GM18519 (cell line): ENCODE measurements around the gene DTNBP1.

Experiments
- ATAC-seq: cut with Tn5 transposase; IDR thresholded peaks from one replicate; pipeline ENCODE4 v1.9.1; 2021; ENCODE audit warnings: mild to moderate bottlenecking, moderate library complexity; ENCODE audit not compliant: unreplicated experiment, low FRiP score

Gene DTNBP1

DNA sequence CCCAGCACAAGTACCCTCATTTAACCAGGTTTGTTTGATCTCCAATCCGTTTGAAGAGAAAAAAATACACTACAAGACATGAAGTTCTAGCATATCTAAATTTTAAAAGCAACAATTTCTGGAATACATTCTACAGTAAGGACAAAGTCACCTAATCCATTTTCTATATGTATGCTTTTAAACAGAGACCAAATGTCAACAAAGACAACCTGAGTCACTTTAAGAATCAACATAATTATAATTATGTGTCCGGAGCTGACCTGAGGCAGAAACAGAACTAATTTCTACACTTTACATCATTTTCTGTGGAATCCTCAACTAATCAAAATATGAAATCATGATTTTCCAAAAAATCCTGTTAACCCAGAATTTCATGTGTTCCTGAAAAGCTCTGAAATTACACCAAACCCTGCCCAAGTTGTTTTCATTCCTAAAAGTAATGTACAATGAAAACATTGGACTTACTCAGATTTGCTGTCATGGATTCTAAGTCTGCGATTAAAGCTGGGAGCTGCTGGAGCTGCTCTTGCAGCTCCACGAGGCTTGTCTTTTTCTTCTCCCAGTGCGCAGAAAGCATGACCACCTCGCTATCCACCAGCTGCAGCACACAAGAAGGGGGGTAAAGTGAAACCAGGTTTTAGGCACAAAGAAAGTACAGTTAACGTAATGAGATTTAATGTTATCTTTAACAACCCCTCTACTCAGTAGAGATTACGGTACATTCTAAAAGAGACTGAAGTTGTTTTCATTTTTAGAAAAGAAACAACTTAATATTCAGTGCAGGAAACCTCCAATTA is 35.8 kb downstream of the DTNBP1 start:
- ATAC-seq, result no peak

DNA sequence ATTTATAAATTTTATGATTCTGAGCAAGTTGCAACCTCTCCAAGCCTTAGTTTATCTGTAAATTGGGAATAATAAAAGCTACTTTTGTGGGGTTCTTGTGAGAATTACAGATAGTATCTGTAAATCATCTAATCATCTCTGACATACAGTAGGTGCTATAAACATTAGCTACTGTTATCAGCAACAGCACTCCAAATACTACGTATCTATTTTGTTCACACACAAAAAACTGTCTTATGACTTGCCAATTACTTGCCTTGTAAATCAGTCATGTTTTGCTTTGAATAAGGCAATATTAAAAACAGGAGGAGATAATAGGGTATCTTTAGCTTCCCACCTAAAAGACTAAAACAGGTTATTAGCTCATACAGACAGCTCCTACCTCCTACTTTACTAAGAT is 36.7 kb downstream of the DTNBP1 start:
- no peak for ATAC-seq

DNA sequence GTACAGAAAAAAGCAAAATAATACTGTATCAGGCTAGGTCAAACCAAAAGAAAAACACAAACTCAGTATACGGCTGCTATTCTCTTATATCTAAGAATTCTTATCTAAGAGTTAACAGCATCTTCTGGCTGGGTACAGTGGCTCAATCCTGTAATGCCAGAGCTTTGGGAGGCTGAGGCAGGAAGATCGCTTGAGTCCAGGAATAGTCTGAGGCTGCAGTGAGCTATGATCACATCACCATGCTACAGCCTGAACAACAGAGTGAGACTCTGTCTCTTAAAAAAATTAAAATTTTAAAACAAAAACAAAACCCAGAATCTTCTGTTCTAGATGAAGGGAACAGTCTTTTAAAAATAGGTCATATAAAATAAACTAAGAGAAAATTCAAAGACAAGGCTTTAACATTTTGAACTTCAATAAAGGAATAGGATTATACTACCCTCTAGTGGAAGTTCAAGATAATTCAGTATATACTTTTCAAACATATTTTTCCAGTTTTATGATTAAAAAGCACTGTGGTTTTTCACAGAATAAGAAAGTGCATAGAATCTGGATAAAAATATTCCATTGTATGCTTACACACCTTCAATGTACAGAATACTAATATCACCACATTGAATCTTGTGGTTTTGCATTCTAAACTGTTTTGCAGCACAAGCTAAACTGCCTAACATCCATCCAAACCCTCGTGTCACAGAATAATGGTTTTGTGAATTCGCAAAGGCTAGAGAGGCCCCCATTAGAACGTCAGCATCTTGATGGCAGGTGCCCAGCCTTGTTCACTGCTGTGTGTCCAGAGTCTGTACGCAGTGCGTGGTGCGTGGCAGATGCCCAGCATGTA is 39.3 kb downstream of the DTNBP1 start:
- ATAC-seq, result no peak

DNA sequence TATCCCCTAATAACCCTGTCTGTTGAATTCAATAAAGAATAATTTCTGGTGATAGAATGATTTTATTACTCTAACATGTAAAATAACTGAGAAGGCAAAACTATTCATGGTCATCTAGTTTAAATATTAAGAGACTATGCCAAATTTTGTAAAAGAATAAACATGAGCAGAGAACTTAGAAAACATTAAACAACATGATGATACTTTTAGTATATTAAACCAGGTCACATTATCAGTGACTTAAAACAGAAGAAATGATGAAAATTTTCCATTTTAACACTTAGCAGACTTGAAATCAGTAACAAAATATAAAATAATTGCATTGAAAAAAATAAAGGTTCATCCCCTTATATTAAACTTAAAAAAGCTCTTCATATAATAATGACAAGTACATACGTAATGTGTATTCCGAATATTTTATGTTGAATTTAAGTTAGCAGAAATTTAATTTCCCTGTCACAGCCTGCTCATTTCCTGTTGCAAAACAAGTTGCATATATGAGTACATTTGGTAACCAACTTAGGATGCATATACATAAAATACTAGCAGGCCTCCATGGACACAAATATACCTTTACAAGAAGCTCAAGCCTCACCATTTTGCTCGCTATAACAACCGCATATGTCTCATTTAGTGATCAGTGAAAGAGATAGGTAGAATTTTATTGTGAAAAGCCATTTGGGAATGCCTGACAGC is 40.6 kb downstream of the DTNBP1 start:
- ATAC-seq, result no peak

DNA sequence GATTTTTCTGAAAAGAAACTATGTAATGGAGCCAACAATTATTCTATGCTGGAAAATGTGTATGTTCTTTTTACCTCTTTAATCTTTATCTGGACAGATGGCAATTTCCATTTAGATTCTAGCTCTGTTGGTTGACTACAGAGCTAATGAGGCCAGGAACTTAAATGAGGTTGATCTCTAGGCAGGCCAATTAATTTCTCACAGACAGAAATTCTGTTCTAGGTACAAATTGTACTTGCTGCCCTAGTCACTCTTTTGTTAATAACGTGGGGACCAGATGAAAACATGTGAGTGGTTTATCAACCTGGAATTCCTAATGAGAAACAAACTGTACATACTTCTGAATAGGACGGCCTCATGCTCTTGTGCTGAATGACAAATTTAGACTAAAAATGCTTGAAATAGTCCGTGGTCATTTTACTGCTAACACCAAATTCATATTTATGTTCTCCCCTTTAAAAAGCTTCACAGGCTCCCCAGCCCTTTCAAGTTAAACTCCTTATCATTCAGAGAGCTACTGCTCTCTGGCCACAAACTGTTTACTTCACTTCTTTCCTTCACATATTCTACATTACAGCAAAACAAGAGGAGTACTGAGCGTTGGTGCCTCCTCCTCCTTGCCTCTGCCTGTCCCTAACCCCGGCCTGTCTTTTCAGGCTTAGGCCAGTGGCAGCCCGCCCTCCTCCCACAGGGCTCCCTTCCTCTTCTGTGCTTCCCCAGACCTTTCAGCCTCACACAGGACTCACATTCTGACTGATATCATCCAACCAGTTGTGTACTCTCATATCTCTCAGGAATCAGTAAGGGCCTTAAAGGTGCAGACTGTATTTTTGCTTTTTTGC is 41.4 kb downstream of the DTNBP1 start:
- peak; percentile 74 for ATAC-seq

DNA sequence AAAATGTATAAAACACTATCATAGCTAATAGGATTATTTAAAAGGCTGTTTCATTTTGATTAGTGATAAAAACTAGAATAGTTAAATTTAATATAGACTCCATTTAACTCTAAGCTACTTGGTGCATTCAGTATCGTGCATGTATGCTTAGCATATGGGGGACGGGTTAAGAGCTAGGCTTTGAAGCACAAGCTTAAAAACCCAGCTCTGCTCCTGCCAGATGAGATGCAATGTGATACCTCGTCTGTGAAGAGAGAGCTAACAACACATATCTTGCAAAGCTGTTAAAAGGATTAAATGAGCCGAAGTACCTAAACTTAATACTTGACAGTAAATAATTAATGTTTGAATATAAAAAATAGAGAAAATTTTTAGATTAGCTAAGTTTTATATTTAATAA is 42.2 kb downstream of the DTNBP1 start:
- ATAC-seq, result no peak

DNA sequence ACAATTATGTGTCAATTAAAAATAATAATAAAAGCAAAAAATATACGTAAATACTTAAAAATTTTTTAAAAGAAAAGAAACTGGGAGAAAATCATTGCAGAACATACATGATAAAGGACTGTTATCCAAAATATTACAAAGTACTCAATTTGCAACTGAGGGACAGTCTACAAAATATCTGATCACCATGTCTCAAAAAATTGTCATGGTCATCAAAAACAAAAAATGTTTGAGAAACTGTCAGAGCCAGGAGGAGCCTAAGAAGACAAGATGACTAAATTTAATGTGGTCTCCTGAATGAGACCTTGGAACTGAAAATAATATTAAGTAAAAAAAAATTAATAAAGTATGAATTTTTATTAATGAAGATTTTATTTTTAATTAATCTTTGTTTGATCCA is 43.5 kb downstream of the DTNBP1 start:
- ATAC-seq, result no peak

DNA sequence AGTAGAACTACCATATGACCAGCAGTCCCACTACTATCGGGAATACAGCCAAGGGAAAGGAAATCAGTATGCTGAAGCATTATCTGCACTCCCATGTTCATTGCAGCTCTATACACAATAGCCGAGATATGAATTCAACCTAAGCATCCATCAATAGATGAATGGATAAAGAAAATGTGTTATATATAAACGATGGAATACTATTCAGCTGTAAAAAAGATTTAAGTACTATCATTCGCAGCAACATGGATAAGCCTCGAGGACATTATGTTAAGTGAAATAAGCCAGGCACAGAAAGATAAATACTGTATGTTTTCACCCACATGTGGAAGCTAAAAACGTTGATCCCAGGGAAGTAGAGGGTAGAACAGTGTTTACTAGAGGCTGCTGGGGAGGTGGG is 44.1 kb downstream of the DTNBP1 start:
- ATAC-seq, result no peak

DNA sequence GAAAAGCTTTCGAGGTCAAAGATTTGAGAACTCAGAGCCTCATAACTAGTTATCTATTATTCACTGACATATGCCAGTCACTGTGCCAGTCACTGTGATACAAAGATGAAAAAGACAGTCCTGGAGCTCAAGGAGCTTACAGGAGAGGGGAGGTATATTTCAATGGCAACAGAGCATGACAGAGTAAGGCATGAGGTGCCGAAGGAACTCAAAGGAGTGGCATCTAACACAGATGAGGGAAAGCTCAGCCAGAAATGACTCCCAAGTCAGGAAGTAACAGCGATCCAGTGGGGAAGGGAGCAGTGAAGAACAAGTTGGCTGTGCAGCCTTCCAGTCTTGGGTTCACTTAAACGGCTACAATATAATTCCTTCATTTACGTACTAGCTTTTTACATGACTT is 46.6 kb downstream of the DTNBP1 start:
- ATAC-seq, result no peak

DNA sequence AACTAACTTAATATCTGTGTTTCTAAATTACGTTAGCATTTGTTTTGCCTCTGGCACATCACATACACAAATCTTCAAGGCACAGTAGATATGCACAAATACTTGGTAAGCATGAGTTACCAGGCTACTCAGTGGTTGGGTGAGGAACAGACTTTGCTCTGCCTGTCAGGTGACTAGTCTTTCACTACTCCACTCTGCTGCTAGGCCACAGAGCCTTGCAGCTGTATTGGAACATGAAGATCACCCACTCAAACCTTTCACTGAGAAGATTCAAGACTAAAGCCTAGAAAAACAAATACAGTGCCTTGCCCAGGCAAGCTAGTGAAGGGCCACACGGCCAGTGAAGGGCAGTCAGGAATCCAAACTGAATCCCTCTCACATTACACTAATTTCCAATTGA is 47.0 kb downstream of the DTNBP1 start:
- ATAC-seq, result no peak

DNA sequence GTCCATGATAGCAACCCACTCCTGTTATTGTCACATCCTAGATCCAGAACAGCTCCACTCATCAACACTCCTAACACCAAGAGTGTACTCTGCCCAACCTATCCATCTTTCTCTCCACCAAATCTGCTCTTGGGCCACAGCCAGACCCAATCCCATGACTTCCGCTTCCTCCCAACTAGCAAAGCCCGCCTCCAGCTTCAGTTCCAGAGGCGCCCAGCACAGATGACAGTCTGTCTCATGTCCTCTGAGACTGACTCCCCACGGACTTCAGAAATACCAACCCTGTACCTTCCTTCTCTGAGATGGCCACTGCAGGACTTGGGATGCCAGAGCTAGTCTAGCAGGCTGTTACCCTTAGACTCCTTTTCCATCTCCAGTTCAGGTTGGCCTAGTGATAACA is 48.6 kb downstream of the DTNBP1 start:
- no peak for ATAC-seq

DNA sequence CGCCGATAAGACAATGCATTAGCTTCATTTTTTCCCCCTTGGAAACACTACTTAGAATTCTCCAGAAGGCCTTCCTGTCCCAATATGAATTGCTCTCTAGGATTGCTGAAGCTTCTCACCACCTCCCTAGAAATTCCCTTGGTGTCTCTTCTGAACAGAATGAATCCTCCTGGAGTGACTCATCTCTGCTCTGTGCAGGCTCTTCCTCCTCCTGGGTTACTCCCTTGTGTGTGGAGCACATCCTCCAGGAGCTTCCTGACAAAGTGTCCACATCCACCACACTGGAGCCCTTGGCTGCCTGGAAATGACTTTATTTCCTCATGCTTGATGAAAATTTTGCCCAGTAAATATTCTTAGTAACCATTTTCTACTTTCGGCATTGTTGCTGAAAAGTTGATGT is 54.4 kb downstream of the DTNBP1 start:
- ATAC-seq, result no peak

DNA sequence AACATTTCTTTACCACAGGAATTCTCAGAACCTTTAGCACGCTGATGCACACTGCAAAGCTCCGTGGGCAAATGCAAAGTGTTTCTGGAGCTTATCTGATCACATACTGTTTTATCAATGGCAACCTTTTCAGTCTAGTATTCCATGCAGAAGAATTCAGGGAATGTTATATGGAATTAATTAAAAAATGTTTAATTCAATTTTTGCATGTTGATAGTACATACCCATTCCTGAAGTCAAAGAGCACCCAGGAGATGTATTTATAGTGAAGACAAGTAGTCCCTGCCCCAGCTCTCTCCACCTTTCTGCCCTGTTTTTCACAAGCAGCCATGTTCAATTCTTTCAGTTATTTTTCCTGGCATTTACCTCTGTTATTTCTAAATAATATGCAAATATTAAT is 55.2 kb downstream of the DTNBP1 start:
- ATAC-seq, result no peak

DNA sequence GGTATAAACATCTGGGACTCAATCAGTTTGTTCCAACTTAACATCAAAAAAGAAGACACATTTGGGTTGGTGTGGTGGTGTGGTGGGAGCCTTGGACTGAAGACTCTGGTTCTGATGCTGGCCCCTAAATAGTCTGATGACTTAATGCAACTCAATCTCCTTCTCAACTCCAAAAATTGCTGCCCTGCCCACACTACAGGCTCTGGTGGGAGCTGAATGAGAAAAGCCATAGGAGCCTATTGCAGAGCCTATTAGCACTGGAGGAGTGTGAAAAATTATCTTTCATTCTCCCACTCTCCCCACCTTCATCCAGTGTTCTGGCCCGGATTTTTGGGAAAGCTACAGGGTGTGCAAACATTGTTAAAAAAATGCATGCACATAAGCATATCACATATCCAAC is 56.5 kb downstream of the DTNBP1 start:
- ATAC-seq, result no peak

DNA sequence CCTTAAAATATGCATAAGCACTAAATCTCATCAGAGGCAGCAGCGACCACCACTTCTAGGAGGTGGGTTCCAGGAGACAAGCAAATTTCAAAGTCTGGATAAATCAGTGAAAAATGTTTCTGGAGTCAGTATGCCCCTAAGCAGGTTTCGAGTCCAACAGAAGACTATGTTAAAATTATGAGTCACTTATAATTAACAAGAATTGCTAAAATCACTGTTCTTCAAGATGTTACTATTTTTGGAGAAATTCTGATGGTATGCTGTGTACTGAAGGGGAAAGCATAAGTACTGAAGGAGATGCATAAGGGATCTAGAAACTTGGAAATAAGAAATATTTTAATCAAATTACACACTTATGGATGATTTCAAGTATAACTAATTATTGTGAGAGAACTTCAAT is 58.0 kb downstream of the DTNBP1 start:
- no peak for ATAC-seq

DNA sequence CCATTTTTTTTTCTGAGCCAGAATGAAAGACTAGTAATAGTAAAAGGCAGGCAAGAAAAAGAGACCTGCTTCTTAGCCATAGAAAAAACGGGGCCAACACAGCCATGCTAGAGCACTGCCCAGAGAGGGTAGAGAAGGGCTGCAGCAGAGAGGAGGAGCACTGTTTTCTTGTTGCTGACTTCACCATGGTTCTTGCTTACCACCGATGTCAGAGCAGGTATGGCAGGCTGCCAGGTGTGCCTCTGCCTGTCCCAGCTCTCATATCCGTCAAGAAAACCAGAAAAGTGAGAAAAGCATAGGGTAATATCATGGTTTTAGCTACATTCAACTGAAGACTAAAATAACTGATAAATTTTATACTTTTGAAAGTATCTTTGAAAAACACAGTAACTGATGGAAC is 60.7 kb downstream of the DTNBP1 start:
- ATAC-seq, result no peak

DNA sequence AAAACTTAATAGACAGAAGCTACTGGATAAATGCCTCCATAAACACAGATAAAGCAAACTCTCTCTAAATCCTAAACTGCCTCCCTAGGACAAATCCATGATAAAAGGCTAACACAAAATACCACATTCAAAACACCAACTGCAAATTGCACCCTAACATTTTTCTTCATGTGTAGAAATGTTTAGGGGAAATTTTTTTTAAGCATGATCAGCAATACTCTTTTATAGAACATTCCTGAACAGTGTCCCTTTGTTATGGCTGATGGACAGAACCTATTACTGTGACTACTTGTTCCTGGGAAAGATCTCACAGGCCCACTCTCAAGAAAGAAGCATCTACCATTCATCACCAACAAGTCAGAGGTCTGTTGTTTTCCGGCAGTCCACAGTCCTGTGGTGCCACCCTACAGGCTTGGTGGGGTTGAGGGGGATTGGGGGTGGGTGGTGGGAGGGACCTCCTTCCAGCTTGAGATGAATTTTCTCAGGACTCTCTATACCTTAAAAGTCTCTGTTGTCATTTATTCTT is 64.5 kb downstream of the DTNBP1 start:
- no peak for ATAC-seq

DNA sequence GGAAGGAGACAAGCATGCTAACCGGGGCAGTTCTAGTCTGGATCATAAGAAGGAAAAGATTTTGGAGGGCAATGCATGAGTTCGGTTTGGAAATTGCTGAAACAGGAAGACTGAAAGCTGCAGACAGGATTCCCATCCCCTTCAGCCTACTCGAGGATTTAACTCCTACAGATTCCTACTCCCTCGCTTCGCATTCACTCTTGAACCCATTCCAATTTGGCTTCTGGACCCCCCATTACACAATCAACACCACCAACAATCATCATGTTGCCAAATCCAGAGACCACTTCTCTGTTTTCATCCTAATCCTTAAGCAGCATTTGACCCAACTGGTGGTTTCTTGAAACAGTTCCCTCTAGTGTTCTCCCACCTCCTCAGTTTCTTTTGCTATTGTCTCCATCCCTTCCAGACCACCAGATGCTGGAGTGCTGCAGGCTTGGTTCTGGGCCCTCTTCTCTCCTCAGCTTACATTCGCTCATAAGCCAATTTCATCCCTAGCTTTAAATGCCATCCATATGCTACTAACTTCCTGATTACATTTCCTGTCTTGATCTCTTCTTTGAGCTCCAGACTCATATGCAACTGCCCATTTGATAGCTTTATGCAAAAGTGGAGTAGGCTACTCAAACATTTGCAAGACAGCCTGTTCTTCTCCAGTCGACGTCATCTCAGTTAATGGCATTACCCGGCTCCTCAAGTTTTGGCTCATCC is 66.5 kb downstream of the DTNBP1 start:
- ATAC-seq, result no peak

DNA sequence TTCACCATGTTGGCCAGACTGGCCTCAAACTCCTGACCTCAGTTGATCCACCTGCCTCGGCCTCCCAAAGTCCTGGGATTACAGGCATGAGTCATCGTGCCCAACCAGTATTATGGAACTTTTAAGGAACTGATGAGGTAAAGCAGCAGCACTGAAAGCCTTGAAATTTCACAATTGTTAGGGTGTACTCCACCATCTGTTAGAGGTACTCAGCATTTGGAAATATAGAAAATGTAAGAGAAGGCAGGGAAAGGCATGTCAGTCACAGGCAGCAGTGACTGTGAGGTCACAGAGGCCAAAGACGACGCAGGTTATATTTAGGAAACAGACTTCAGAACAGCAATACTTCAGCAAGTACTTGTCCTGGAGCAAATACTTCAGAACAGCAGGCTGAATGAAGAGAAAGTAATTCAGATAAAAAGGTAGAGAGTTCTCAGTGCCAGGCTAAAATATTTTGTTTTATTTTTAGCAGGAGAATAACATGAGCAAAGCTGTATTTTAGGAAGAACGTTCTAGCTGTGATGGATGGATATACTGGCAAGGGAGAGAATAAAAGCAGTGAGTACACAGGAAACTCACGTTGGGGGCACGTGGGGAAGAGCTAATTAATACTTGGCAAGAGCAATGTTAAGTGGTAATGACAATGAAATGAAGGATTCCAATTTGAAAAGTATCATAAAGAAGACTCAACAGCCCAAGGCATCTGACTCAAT is 67.2 kb downstream of the DTNBP1 start:
- ATAC-seq, result no peak
